HepG2 (cell line): Measurements from ENCODE around the gene ZNF653. TPM values are rescaled to one million over a fixed set of nuclear protein-coding genes. Genes with fewer than 3 reads are reported as not detected.

Experiments
- ARID4A ChIP-seq: sonication (generic); formaldehyde crosslinking; IDR thresholded peaks from 2 replicates; pipeline ENCODE4 v1.5.0; 2020; ENCODE audit warnings: mild to moderate bottlenecking, missing genetic modification reagents, borderline replicate concordance
- ARNT2 ChIP-seq: sonication (generic); formaldehyde crosslinking; IDR thresholded peaks from 2 replicates; pipeline ENCODE4 v1.8.0; 2022; ENCODE audit warnings: mild to moderate bottlenecking, low read depth, missing genetic modification reagents, moderate library complexity
- E2F5 ChIP-seq: sonication (generic); formaldehyde crosslinking; conservative IDR thresholded peaks from 2 replicates; pipeline ENCODE4 v1.4.0; 2020; ENCODE audit warnings: missing genetic modification reagents
- EEA1 ChIP-seq: sonication (generic); formaldehyde crosslinking; IDR thresholded peaks from 2 replicates; pipeline ENCODE4 v1.5.1; 2020; ENCODE audit warnings: mild to moderate bottlenecking, missing genetic modification reagents, borderline replicate concordance
- HMGXB4 ChIP-seq, 2 experiments: sonication (generic) in 1 of 2; formaldehyde crosslinking in 1 of 2; IDR thresholded peaks; 2 replicates each; pipeline versions ENCODE4 v1.4.0 to v1.6.1; 2018 to 2020; ENCODE audit warnings: missing genetic modification reagents in 2 of 2, borderline replicate concordance in 1 of 2, low read depth in 1 of 2, mild to moderate bottlenecking in 1 of 2, missing biosample characterization in 1 of 2
- HOMEZ ChIP-seq: IDR thresholded peaks from 2 replicates; pipeline ENCODE4 v1.6.1; 2016; ENCODE audit warnings: low read depth
- MTA3 ChIP-seq: sonication (generic); formaldehyde crosslinking; IDR thresholded peaks from 2 replicates; pipeline ENCODE4 v1.4.0; 2020; ENCODE audit warnings: missing genetic modification reagents
- MTERF4 ChIP-seq: sonication (generic); formaldehyde crosslinking; IDR thresholded peaks from 2 replicates; pipeline ENCODE4 v1.8.0; 2023; ENCODE audit warnings: mild to moderate bottlenecking, missing genetic modification reagents
- NBN ChIP-seq: fragments of 450-650 bp; conservative IDR thresholded peaks from 2 replicates; pipeline ENCODE4 v1.6.1; 2017
- PHF21A ChIP-seq: sonication (generic); formaldehyde crosslinking; IDR thresholded peaks from 2 replicates; pipeline ENCODE4 v1.5.0; 2020; ENCODE audit warnings: mild to moderate bottlenecking, missing genetic modification reagents
- RNF219 ChIP-seq: sonication (generic); formaldehyde crosslinking; IDR thresholded peaks from 2 replicates; pipeline ENCODE4 v1.5.0; 2020; ENCODE audit warnings: mild to moderate bottlenecking, missing genetic modification reagents
- WIZ ChIP-seq: sonication (generic); formaldehyde crosslinking; IDR thresholded peaks from 2 replicates; pipeline ENCODE4 v1.5.1; 2020; ENCODE audit warnings: mild to moderate bottlenecking, missing genetic modification reagents
- ZBTB21 ChIP-seq: sonication (generic); formaldehyde crosslinking; IDR thresholded peaks from 2 replicates; pipeline ENCODE4 v1.4.0; 2020; ENCODE audit warnings: missing genetic modification reagents
- ZBTB7A ChIP-seq: sonication (generic); formaldehyde crosslinking; IDR thresholded peaks from 2 replicates; pipeline ENCODE4 v1.8.0; 2022; ENCODE audit warnings: mild to moderate bottlenecking, missing genetic modification reagents
- ZNF17 ChIP-seq: sonication (generic); formaldehyde crosslinking; IDR thresholded peaks from 2 replicates; pipeline ENCODE4 v1.5.0; 2020; ENCODE audit warnings: mild to moderate bottlenecking, missing genetic modification reagents
- ZNF484 ChIP-seq: sonication (generic); formaldehyde crosslinking; IDR thresholded peaks from 2 replicates; pipeline ENCODE4 v1.5.1; 2020; ENCODE audit warnings: mild to moderate bottlenecking, low read depth, missing genetic modification reagents, borderline replicate concordance
- ZNF556 ChIP-seq: sonication (generic); formaldehyde crosslinking; IDR thresholded peaks from 2 replicates; pipeline ENCODE4 v1.4.0; 2020; ENCODE audit warnings: mild to moderate bottlenecking, missing genetic modification reagents, borderline replicate concordance
- ZNF672 ChIP-seq: sonication (generic); formaldehyde crosslinking; IDR thresholded peaks from 2 replicates; pipeline ENCODE4 v1.8.1; 2022; ENCODE audit warnings: missing genetic modification reagents
- polyA plus RNA-seq, 8 experiments: library from polyadenylated mRNA; depleted of rRNA in 3 of 8; stranded (reverse) in 7 of 8; unstranded in 1 of 8; fragments of >200 nt; fragmentation: Illumina TruSeq in 4 of 8; extraction: Trizol in 4 of 8; gene quantifications; 2 replicates each; pipeline versions ENCODE4 v1.2.1 to v1.2.3, GENCODE V29; 2011 to 2016; ENCODE audit warnings: low read depth in 4 of 8, missing spikeins in 1 of 8, mixed read lengths in 1 of 8; ENCODE audit not compliant: insufficient read depth in 1 of 8
- total RNA-seq, 5 experiments: library from RNA; depleted of rRNA; stranded (reverse); fragments of >200 nt; fragmentation: Illumina TruSeq; extraction: Trizol; gene quantifications; 2 replicates each; pipeline ENCODE4 v1.2.3, GENCODE V29; 2016; ENCODE audit warnings: low read depth in 1 of 5

ZNF653 gene
- total and polyA plus RNA-seq, 2 of the 13 experiments (the other 11 are each of a cell fraction or from before 2014, with no cell fraction given), result 4.7 to 7.1 TPM

GRCh38 chr19:11530432-11530831 lies 24.8 kb upstream of the ZNF653 start (continued):
- peak; percentile 89; the same call in 1 of the 2 replicates for TF ChIP-seq ARID4A (CRISPR knock-in tag)
- no peak for TF ChIP-seq ZBTB21 (CRISPR knock-in tag)
- 0 out of 2 replicates have a peak, but pooled peaks have one; percentile 42 for TF ChIP-seq HOMEZ (CRISPR knock-in tag)
- TF ChIP-seq ZBTB7A (CRISPR knock-in tag), result no peak
- TF ChIP-seq NBN, result no peak
- TF ChIP-seq MTERF4 (CRISPR knock-in tag), result no peak
- no peak for TF ChIP-seq RNF219 (CRISPR knock-in tag)
- no peak for TF ChIP-seq ZNF17 (CRISPR knock-in tag)
- TF ChIP-seq ZNF556 (CRISPR knock-in tag), result no peak
- no peak for TF ChIP-seq E2F5 (CRISPR knock-in tag)
- TF ChIP-seq ZNF672 (CRISPR knock-in tag), result no peak
- TF ChIP-seq HMGXB4 (CRISPR knock-in tag; IDR thresholded peaks at IDR 0.05; ENCODE audit: borderline replicate concordance in 1 of 2, low read depth in 1 of 2), result peak in 1 of 2 experiments; percentile 77; a peak in 2 of 4 replicates
- TF ChIP-seq ZNF484, result no peak
- TF ChIP-seq MTA3 (CRISPR knock-in tag), result no peak
- TF ChIP-seq ARNT2, result 0 out of 2 replicates have a peak, but pooled peaks have one; percentile 60
- TF ChIP-seq PHF21A (CRISPR knock-in tag), result 0 out of 2 replicates have a peak, but pooled peaks have one; percentile 19
- TF ChIP-seq WIZ, result no peak
- TF ChIP-seq EEA1, result no peak
